GM12892 (cell line): ENCODE measurements around the gene LYAR.

ENCODE experiments used
- POLR2A ChIP-seq: IDR thresholded peaks from 2 replicates; pipeline ENCODE4 v1.6.1; 2011; ENCODE audit warnings: low read depth, low read length, control low read depth
- POLR2AphosphoS5 ChIP-seq: IDR thresholded peaks from 2 replicates; pipeline ENCODE4 v1.6.1; 2011; ENCODE audit warnings: low read depth, low read length, control low read depth
- TAF1 ChIP-seq: IDR thresholded peaks from 2 replicates; pipeline ENCODE4 v1.6.1; 2011; ENCODE audit warnings: low read depth, mild to moderate bottlenecking, control low read depth, low read length, borderline replicate concordance

DNA sequence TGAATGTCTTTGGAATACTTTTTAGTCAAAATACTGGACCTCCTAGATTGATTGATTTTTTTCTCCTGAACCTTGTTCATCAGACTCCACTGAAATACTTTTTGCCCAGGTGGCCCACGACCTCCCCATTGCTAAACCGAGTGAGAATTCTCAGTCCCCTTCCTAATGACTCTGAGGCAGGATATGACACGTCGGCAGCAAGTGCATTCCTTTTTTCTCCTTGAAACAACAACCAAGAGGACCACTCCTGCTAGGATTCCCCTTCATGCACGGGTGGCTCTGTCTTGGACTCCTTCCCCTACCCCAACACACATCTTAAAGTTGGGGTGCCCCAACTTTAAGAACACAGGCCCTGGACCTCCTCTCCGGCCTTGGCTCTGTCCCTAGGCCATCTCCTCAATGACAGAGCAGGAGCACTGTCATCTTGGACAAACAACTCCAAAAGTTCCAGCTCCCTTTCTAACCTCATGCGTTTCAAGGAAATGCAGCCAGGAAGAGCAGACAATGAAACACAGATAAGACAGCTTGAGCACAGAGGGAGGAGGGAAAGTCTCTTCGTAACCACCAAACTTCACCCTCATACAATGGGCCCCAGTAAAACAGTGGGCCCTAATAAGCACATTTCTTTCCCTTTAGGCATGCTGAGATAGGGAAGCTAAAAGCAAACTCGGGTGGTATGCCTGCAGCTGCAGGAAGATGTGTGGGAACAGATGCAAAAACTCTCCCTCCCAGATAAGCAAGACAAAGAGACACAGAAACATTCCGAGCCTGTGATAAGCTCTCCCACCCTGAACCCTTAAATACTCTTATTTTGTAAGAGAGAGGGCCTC lies 34.0 kb upstream of the LYAR start:
- TF ChIP-seq POLR2A (no peak), POLR2AphosphoS5 (no peak), TAF1 (no peak)
